ENCODE measurements around the gene REPS2.

The REPS2 gene

DNA sequence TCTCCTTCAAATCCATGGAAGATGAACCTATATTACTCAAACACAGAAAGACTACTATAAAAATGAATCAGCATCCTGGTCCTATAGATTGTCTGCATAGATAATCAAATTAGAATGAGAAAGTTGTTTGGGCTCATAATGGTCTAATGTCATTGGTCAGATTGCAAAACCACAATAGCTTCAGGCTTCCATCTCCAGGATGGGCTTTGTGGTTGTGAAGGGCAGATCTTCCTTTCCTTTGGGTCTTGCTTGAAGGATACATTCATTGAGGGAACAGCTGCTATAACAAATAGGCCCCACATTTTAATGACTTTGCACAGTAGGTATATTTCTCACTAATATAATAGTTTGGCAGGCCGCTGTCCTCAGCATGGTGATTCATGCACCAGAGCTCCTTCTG is 94.3 kb downstream of the REPS2 start:
- TF ChIP-seq, protein P1, sequence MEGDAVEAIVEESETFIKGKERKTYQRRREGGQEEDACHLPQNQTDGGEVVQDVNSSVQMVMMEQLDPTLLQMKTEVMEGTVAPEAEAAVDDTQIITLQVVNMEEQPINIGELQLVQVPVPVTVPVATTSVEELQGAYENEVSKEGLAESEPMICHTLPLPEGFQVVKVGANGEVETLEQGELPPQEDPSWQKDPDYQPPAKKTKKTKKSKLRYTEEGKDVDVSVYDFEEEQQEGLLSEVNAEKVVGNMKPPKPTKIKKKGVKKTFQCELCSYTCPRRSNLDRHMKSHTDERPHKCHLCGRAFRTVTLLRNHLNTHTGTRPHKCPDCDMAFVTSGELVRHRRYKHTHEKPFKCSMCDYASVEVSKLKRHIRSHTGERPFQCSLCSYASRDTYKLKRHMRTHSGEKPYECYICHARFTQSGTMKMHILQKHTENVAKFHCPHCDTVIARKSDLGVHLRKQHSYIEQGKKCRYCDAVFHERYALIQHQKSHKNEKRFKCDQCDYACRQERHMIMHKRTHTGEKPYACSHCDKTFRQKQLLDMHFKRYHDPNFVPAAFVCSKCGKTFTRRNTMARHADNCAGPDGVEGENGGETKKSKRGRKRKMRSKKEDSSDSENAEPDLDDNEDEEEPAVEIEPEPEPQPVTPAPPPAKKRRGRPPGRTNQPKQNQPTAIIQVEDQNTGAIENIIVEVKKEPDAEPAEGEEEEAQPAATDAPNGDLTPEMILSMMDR (conservative IDR thresholded peaks at IDR 0.05; ENCODE audit: low read depth, low read length), result no peak
- no peak overlapping the region for H3K4me3 ChIP-seq (ENCODE audit: low read length)
- no peak for DNase-seq (ENCODE audit: low read depth)

DNA sequence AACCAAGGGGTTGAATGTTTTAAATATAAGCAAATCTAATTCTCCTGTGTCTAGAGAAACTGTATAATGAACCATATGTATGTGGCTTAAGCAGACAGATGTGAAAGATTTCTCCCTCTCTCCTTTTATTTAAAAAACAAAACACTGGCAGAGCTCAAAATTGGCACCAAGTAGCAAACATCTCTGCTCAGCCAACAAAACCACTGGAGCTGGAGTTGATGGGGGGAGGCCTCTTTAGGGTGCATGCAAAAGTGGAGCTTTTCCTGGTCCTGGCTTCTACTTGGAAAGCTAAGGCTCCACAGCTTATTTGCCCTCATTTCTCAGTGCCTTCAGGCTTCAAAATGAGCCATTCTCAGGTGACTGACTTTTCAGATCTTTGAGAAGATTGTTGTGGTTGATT is 95.6 kb downstream of the REPS2 start:
- TF ChIP-seq, protein P1 (conservative IDR thresholded peaks at IDR 0.05; ENCODE audit: low read depth, low read length), result no peak
- no peak for DNase-seq (ENCODE audit: low read depth)
- no peak overlapping the region for H3K4me3 ChIP-seq (ENCODE audit: low read length)

DNA sequence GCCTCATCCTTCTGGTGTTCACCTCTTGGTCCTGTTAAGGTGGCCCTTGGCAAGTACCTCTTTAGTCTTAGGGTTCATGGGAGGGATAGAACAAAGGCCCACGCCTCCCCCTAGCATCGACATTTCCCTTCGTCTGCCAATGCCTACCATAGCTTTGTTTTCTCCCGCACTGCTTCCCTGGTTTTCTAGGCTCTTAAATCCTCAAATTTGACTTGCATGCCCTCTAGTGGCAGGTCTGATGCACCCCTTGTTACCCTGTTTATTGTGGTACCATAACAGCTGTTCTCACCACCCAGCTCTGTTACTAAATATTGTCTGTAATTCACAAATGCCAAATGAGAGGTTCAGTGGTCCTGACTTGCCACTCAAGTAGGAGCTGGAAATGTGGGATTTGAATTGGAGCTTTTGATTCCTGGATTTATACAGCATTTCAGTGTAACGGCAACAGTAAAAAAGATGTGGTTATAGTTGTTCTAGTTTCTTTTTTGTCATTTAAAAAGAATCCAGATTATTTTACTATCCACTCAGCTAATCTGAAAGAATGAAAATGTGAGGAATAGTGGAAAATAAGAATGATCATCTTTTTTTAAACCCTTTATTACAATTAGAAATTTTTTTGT is 100.1 kb downstream of the REPS2 start:
- H3K4me3 ChIP-seq (ENCODE audit: low read length), result no peak overlapping the region
- TF ChIP-seq, protein P1 (conservative IDR thresholded peaks at IDR 0.05; ENCODE audit: low read depth, low read length), result peak; percentile 90
- DNase-seq (ENCODE audit: low read depth), result peak; percentile 34

DNA sequence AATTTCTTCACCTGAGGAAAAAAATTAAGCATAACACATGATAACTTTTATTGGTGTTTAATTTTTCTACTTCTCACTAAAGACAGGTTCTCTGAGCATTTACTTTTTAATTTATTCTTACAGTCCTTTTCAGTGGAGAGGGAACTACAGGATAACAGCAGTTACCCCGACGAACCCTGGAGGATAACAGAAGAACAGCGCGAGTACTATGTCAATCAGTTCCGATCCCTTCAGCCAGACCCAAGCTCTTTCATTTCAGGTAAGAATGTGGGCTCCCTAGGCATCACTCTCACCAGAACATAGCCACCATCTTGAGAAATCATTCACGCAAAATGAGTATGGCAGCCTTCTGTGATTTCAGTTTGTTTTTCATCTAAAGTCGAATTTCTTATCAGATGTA is 100.8 kb downstream of the REPS2 start:
- DNase-seq (ENCODE audit: low read depth), result no peak
- TF ChIP-seq, protein P1 (conservative IDR thresholded peaks at IDR 0.05; ENCODE audit: low read depth, low read length), result no peak
- no peak overlapping the region for H3K4me3 ChIP-seq (ENCODE audit: low read length)

DNA sequence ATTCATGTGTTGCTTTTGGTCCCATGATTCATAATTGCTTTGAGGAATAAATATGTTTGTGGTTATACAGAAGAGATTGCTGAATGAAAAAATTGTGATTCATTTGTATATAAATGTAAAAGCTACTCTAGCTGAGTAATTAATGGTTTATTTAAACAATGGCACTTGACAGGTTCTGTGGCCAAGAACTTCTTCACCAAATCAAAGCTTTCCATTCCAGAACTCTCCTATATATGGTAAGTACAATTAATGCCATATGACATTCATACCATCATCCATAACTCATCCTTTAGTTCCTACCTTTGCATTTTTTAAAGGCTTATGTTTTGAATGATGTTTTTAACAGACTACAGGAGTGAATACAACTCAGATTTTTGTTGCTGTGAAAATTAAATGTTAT is 105.8 kb downstream of the REPS2 start:
- no peak overlapping the region for H3K4me3 ChIP-seq (ENCODE audit: low read length)
- TF ChIP-seq, protein P1 (conservative IDR thresholded peaks at IDR 0.05; ENCODE audit: low read depth, low read length), result no peak
- no peak for DNase-seq (ENCODE audit: low read depth)

DNA sequence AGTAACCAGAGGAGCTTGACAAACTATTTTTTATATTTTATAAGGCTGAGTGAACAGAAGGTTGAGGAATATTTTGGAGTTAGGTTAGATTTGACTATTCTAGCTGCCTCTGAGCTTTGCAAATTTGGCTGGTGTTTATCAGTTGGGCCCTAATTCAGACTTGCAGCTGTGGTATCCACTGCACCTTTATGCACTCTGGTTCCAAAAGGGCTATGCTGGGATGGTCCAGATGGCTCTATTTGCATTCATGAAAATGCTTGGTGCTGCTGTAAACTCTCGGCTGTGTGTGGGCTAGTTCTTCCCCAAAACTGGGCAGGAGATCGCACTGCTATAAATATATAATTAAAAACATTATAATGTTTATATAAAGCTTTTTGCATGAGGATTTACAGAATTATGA is 106.3 kb downstream of the REPS2 start:
- H3K4me3 ChIP-seq (ENCODE audit: low read length), result no peak overlapping the region
- TF ChIP-seq, protein P1 (conservative IDR thresholded peaks at IDR 0.05; ENCODE audit: low read depth, low read length), result no peak
- DNase-seq (ENCODE audit: low read depth), result no peak

DNA sequence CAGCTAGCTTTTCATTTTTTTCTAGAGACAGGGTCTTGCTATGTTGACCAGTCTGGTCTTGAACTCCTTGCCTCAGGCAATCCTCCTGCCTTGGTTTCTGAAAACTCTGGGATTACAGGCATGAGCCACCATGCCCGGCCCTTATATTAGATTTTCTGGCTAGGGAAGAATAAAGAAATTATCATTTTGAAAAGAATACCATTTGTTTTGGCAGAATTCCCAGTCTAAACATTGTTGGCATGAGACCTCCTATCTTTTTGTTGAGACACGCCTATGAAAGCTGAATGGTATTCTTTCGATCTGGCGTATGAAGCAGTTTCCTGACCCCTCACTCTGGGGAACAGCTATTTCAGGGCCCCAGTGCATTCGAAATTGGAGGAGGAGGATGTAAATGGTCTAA is 107.0 kb downstream of the REPS2 start:
- no peak overlapping the region for H3K4me3 ChIP-seq (ENCODE audit: low read length)
- DNase-seq (ENCODE audit: low read depth), result no peak

More for the DNA sequence above, 107.0 kb downstream of the REPS2 start:
- TF ChIP-seq, protein P1 (conservative IDR thresholded peaks at IDR 0.05; ENCODE audit: low read depth, low read length), result no peak

All from retinal pigment epithelial cell (primary cell).